ENCODE measurements around the gene JPT1. TPM values are rescaled to one million over a fixed set of nuclear protein-coding genes. Genes with fewer than 3 reads are reported as not detected.

The JPT1 gene
- total RNA-seq, 2 donors from 2014 or later: 216 to 232 TPM

- Mint-ChIP-seq H3K27ac (no peak overlapping the region), H3K9me3 (no peaks in the 10 kb centered on the region), H3K36me3 (no peaks in the 10 kb centered on the region)
- ATAC-seq (peak in 1 of 2 donors; percentile 47), DNase-seq (ENCODE audit: low spot score in 2 of 2) (no peak)
Measured at GRCh38 chr17:75102385-75102821, 51.9 kb downstream of the JPT1 start.

DNA sequence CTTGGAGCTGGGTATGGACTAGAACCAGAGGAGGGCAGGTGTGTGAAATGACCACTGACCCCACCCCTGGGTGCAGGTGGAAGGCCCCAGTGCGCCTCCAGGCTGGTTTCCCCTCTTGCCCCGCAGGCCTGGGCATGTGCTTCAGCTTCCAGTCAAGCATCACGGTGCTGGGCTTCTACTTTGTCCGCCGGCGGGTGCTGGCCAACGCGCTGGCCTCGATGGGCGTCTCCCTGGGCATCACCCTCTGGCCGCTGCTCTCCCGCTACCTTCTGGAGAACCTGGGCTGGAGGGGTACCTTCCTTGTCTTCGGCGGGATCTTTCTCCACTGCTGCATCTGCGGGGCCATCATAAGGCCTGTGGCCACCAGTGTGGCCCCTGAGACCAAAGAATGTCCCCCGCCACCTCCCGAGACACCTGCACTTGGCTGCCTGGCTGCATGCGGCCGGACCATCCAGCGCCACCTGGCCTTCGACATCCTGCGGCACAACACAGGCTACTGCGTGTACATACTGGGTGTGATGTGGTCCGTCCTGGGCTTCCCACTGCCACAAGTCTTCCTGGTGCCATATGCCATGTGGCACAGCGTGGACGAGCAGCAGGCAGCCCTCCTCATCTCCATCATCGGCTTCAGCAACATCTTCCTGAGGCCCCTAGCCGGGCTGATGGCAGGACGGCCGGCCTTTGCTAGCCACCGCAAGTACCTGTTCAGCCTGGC is 54.3 kb downstream of the JPT1 start:
- Mint-ChIP-seq H3K27ac (peak overlapping the region in 1 of 2 donors; percentile 77), H3K9me3 (no peaks in the 10 kb centered on the region), H3K36me3 (no peaks in the 10 kb centered on the region)
- ATAC-seq (no peak), DNase-seq (ENCODE audit: low spot score in 2 of 2) (no peak)

GRCh38 chr17:75098861-75099260 is 55.5 kb downstream of the JPT1 start:
- DNase-seq (ENCODE audit: low spot score in 2 of 2) (no peak), ATAC-seq (no peak)
- H3K36me3 Mint-ChIP-seq: no peaks in the 10 kb centered on the region
- peak overlapping the region; percentile 25 for H3K27ac Mint-ChIP-seq
- H3K9me3 Mint-ChIP-seq: no peaks in the 10 kb centered on the region

DNA sequence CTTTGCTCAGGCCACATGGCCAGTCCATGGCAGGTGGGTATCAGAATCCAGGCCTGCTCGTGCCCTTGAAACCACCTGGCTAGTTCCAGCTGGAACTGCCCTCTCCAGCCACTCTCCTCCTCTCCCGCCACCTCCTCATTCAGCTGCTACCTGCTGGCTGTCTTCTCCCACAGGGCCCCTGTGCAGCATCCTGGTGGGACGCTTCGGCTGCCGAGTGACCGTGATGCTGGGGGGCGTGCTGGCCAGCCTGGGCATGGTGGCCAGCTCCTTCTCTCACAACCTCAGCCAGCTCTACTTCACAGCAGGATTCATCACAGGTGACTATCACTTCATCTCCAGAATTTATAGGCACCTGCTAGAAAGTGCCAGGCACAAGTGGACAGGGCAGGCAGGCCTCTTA is 56.4 kb downstream of the JPT1 start:
- no peaks in the 10 kb centered on the region for H3K9me3 Mint-ChIP-seq
- DNase-seq (ENCODE audit: low spot score in 2 of 2): no peak

GRCh38 chr17:75096082-75096625 is 58.2 kb downstream of the JPT1 start:
- Mint-ChIP-seq H3K9me3 (no peaks in the 10 kb centered on the region), H3K27ac (peak overlapping the region in 1 of 2 donors; percentile 39), H3K36me3 (no peaks in the 10 kb centered on the region)
- DNase-seq (ENCODE audit: low spot score in 2 of 2) (no peak), ATAC-seq (peak in 1 of 2 donors; percentile 45)

More for the DNA sequence above, 56.4 kb downstream of the JPT1 start:
- ATAC-seq: no peak
- Mint-ChIP-seq H3K27ac (no peak overlapping the region), H3K36me3 (no peaks in the 10 kb centered on the region)

DNA sequence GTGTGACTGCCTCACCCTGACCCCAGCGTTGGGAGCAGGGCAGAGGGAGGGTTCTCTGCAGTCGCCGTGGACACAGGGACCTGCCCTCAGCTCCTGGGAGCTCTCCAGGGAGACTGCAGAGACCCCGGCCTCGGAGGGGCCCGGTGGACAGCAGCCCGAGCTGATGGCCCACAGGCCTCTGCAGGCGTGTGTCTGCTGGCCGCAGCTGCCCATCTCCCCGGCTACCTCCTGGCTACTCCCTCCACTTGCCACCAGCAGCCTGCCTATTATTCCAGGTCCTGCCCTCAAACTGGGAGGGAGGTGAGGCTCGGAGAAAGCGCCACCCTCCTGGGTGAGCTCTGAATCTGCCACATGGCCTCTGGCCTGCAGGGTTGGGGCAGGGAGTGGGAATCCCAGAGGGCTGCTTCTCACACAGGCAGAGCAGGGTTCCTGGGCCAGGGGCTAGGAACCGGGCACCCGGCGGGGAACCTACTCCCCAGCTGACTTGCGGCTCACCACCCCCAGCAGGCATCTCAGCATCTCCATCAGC is 59.4 kb downstream of the JPT1 start:
- no peak overlapping the region for H3K27ac Mint-ChIP-seq
- ATAC-seq: no peak
- no peaks in the 10 kb centered on the region for H3K36me3 Mint-ChIP-seq
- H3K9me3 Mint-ChIP-seq: no peaks in the 10 kb centered on the region
- no peak for DNase-seq (ENCODE audit: low spot score in 2 of 2)

GRCh38 chr17:75093548-75094158 is 60.7 kb downstream of the JPT1 start:
- no peak for DNase-seq (ENCODE audit: low spot score in 2 of 2)

GRCh38 chr17:75091855-75092327 is 62.4 kb downstream of the JPT1 start:
- Mint-ChIP-seq H3K9me3 (no peaks in the 10 kb centered on the region), H3K36me3 (no peaks in the 10 kb centered on the region), H3K27ac (peak overlapping the region in 1 of 2 donors; percentile 1)
- ATAC-seq: no peak
- no peak for DNase-seq (ENCODE audit: low spot score in 2 of 2)

More at GRCh38 chr17:75093548-75094158, 60.7 kb downstream of the JPT1 start:
- H3K36me3 Mint-ChIP-seq: no peaks in the 10 kb centered on the region
- no peak for ATAC-seq
- H3K9me3 Mint-ChIP-seq: no peaks in the 10 kb centered on the region
- H3K27ac Mint-ChIP-seq: no peak overlapping the region

- no peaks in the 10 kb centered on the region for H3K9me3 Mint-ChIP-seq
- H3K36me3 Mint-ChIP-seq: no peaks in the 10 kb centered on the region
- H3K27ac Mint-ChIP-seq: peak overlapping the region in 1 of 2 donors; percentile 1
- ATAC-seq (no peak), DNase-seq (ENCODE audit: low spot score in 2 of 2) (no peak)
Measured at GRCh38 chr17:75090871-75091854, 63.1 kb downstream of the JPT1 start.

DNA sequence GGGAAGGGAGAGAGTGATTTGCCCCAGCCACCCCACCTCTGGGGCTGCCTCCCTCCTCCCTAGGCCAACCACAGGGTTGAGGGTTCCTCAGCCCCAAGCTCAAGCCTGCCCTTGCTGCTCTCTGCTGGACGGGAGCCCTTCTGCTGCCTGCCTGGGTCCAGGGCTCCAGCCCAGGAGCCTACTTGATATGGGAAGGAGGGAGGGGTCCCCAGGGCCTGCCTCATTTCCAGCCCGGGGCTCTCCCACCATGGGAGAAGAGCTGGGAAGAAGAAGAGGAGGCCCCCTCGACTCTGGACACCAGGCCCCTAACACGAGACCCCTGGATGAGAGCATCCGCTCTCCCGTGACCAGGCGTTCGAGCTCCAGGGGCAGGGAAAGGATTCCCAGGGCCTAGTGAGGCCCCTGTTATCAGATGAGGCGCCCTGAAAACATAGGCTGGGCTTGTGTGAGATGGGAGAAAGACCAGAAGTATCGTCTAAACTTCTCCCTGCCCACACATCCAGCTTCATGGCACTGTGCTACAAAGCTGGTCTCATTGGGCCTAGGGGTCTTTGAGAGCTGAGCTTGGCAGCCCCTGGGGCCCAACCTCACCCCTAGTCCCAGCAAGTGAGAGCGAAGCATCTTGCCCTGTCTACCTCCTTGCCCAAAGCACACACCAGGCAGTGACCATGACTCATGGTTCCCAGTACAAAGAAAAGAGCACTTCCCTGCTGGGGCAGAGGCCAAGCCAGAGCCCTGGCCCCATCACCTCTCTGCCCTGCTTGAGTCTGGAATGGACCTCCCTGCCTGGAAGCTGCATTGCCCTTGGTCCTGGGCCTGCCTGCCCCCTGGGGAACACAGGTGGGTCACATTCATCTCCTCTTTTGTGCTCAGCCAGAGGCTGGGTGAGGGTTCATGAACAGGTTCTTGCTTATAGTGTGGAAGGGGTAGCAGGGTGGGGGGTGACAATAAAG is 65.6 kb downstream of the JPT1 start:
- H3K27ac Mint-ChIP-seq: peak overlapping the region in 1 of 2 donors; percentile 55
- H3K9me3 Mint-ChIP-seq: no peaks in the 10 kb centered on the region

GRCh38 chr17:75087558-75088453 is 66.5 kb downstream of the JPT1 start, which contains the start of gene SLC16A5:
SLC16A5 (plus strand) TSS chr17:75087954; CDS start chr17:75093637, 5,683 bp downstream.
- Mint-ChIP-seq H3K9me3 (no peaks in the 10 kb centered on the region), H3K27ac (peak within 1 kb of the TSS in 1 of 2 donors; percentile 72), H3K36me3 (no peaks in the 10 kb centered on the region)
- peak; percentile 67 to 76 for ATAC-seq
- peak; percentile 49 to 75 for DNase-seq (ENCODE audit: low spot score in 2 of 2)

More for the DNA sequence above, 65.6 kb downstream of the JPT1 start:
- no peaks in the 10 kb centered on the region for H3K36me3 Mint-ChIP-seq
- ATAC-seq (peak; percentile 47 to 61), DNase-seq (ENCODE audit: low spot score in 2 of 2) (no peak)

DNA sequence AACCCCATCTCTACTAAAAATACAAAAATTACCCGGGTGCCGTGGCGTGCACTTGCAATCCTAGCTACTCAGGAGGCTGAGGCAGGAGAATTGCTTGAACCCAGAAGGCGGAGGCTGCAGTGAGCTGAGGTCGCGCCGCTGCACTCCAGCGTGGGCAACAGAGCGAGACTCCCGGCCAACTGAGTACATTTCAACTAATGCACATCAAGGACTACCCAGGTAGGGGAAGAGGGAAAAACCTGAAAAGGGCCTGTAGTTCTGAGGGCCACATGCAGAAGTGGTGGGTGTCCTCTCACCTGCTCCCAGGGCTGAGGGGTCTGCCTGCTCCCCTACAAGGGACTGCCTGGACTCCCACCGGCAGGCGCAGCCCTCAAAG is 67.1 kb downstream of the JPT1 start:
- Mint-ChIP-seq H3K36me3 (no peaks in the 10 kb centered on the region), H3K27ac (peak overlapping the region in 1 of 2 donors; percentile 72), H3K9me3 (no peaks in the 10 kb centered on the region)
- DNase-seq (ENCODE audit: low spot score in 2 of 2) (no peak), ATAC-seq (no peak)

DNA sequence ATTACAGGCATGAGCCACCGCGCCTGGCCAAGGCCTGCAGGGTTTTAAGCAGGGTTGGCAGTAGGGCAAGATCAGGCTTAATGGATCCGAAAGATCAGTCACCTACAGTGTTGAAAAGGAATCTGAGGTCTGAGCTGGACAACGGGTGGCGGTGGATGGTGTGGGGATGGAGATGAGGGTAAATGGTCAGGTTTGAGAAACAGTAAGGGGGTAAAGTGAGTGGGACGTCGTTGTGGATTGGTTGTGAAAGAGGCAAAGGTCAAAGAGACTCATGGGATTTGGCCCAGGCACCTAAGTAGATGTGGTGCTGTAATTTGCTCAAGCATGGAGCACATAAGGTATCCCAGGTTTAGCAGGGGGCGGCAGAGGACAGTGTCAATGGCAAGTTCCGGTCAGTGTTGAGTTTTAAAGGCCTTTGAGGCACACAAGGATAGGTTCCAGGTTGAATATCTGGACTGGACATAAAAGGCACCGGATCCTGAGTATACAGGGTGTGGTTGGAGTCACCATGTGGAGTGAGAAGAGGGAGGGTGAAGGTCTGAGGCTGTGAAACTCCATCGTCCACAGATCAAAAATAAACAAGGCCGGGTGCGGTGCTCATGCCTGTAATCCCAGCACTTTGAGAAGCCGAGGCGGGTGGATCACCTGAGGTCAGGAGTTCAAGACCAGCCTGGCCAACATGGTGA is 67.7 kb downstream of the JPT1 start:
- peak overlapping the region in 1 of 2 donors; percentile 72 for H3K27ac Mint-ChIP-seq
- ATAC-seq: no peak
- H3K36me3 Mint-ChIP-seq: no peaks in the 10 kb centered on the region
- no peaks in the 10 kb centered on the region for H3K9me3 Mint-ChIP-seq
- DNase-seq (ENCODE audit: low spot score in 2 of 2): no peak
